Neuron (in vitro differentiated cells): Measurements from ENCODE around the gene OSBP2.

ENCODE experiments used
- H2AFZ ChIP-seq: one replicate; pipeline ENCODE4 v1.6.1; 2013; ENCODE audit warnings: low read depth, mild to moderate bottlenecking, inconsistent platforms, low read length, moderate library complexity
- H3K27me3 ChIP-seq: one replicate; pipeline ENCODE4 v1.6.1; 2013; ENCODE audit warnings: low read length; ENCODE audit not compliant: insufficient read depth
- H3K36me3 ChIP-seq: one replicate; pipeline ENCODE4 v1.6.1; 2013; ENCODE audit warnings: low read length; ENCODE audit not compliant: insufficient read depth
- H3K4me1 ChIP-seq: one replicate; pipeline ENCODE4 v1.6.1; 2013; ENCODE audit warnings: low read length; ENCODE audit not compliant: insufficient read depth
- H3K4me3 ChIP-seq: 2 replicates; pipeline ENCODE4 v1.5.1; 2013; ENCODE audit warnings: mild to moderate bottlenecking, low read length, moderate library complexity
- H3K9me3 ChIP-seq: one replicate; pipeline ENCODE4 v1.6.1; 2013; ENCODE audit warnings: low read length

Gene OSBP2

GRCh38 chr22:30694640-30695350 lies at the start of gene OSBP2:
Gene OSBP2, plus strand, starts transcription at chr22:30694874. Its CDS starts 36 bp downstream, at chr22:30694910.
- peaks cover 27% of the 10 kb centered on the region for H3K27me3 ChIP-seq
- no peaks in the 10 kb centered on the region for H3K9me3 ChIP-seq
- peak within 1 kb of the TSS; percentile 89 for H2AFZ ChIP-seq

DNA sequence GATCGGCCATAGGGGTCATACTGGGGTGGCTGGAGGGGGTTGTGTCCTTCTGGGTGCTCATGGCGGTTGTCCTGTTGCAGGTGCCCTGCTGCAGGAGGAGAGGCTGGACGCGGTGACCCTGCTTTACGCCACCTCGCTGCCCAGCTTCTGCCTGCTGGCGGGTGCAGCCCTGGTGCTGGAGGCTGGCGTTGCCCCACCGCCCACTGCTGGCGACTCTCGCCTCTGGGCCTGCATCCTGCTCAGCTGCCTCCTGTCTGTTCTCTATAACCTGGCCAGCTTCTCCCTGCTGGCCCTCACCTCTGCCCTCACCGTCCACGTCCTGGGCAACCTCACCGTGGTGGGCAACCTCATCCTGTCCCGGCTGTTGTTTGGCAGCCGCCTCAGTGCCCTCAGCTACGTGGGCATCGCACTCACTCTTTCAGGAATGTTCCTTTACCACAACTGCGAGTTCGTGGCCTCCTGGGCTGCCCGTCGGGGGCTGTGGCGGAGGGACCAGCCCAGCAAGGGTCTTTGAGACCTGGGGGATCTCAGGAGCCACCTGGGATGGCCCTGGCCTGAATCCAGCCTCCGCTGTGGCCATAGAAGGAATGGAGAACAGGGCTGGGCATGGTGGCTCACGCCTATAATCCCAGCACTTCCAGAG lies 48.0 kb upstream of the OSBP2 start:
- Histone ChIP-seq H3K4me3 (no peak overlapping the region), H3K36me3 (no peaks in the 10 kb centered on the region), H3K4me1 (no peaks in the 10 kb centered on the region), H2AFZ (no peak overlapping the region), H3K27me3 (no peaks in the 10 kb centered on the region), H3K9me3 (no peaks in the 10 kb centered on the region)

More at GRCh38 chr22:30694640-30695350, at the start of gene OSBP2:
- peaks cover 7% of the 10 kb centered on the region for H3K4me1 ChIP-seq
- no peaks in the 10 kb centered on the region for H3K36me3 ChIP-seq
- peak within 1 kb of the TSS; percentile 72 for H3K4me3 ChIP-seq

DNA sequence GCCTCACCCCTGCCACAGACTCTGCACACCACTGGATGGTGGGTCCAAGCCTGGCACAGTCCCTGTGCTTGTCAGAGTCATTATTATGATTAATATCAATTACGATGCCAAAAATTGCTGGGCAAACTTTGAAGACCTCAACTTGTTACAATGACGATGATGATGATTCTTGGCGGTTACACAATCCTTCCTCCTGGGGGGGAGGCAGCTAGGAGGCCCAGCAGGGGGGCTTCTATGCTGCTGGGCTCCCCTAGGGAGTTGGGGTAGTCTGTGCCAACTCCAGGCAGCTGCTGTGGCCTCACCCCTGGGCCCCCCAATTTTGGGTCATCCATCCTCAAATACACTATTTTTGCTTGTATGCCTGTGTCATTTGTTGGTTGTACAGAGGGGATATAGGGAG lies 47.1 kb upstream of the OSBP2 start:
- no peaks in the 10 kb centered on the region for H3K27me3 ChIP-seq
- no peak overlapping the region for H2AFZ ChIP-seq
- H3K36me3 ChIP-seq, result no peaks in the 10 kb centered on the region
- no peak overlapping the region for H3K4me3 ChIP-seq
- H3K9me3 ChIP-seq, result no peaks in the 10 kb centered on the region
- H3K4me1 ChIP-seq, result no peaks in the 10 kb centered on the region

GRCh38 chr22:30648825-30649224 lies 45.8 kb upstream of the OSBP2 start:
- H3K4me1 ChIP-seq, result no peaks in the 10 kb centered on the region
- H3K9me3 ChIP-seq, result no peaks in the 10 kb centered on the region
- no peaks in the 10 kb centered on the region for H3K36me3 ChIP-seq
- H3K27me3 ChIP-seq, result no peaks in the 10 kb centered on the region
- no peak overlapping the region for H2AFZ ChIP-seq
- no peak overlapping the region for H3K4me3 ChIP-seq

DNA sequence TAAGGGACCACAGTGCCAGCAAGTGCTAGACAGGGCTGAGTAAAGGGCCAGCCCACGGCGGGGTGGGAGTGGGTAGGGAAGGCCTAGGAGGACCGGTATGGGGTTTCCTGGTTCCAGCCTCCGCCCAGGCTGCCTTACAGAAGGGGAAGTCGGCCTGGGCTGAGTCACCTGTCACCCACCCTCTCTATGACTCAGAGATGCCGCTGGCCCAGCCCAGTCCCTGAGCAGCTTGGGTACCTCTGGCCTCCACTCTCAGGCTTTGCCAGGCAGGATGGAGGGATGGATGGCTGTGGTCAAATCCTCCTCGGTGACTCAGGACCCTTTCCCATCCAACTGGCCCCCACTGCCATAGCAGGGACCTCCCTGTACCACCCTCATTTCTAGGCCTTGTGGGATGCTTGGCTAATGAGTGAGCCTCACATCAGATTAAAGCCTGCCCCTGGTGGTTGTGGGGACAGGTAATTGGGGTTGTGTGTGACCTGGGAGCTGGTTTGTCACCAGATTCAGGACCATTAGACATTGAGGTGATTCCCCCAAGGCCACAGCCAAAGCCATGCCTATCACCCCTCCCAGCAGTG lies 45.2 kb upstream of the OSBP2 start:
- Histone ChIP-seq H3K4me1 (no peaks in the 10 kb centered on the region), H3K27me3 (no peaks in the 10 kb centered on the region), H2AFZ (no peak overlapping the region), H3K36me3 (no peaks in the 10 kb centered on the region), H3K4me3 (no peak overlapping the region), H3K9me3 (peaks cover 2% of the 10 kb centered on the region)

DNA sequence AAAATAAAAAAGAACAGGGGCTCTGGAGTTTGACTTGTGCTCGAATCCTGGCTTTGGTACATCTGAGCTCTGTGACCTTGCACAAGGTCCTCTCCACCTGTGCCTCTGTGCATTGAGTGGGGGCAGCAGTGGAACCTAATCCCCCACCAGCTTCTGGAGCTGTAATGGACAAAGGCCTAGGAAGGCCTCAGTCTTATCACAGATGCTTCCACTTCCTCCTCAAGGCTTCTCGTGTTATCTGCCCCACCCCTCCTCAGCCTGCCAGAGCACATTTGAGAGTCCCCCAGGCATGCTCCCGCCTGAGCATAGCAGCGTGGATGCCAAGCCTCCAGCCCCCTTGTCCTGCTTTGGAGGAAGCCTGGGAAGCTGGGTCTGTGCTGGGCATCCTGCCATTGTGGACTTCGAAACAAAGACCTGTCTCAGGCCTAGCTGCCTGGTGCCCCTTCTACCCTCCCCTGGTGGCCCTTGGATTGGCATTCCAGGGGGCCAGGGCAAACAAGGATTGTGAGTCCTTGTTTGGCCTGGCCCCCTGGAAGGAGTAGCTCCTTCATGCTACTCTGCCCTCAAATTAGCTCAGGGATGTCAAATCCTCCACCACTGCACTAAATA lies 44.1 kb upstream of the OSBP2 start:
- Histone ChIP-seq H3K4me3 (no peak overlapping the region), H3K4me1 (peaks cover under 1% of the 10 kb centered on the region), H3K36me3 (no peaks in the 10 kb centered on the region), H2AFZ (no peak overlapping the region), H3K9me3 (peaks cover 4% of the 10 kb centered on the region), H3K27me3 (no peaks in the 10 kb centered on the region)

DNA sequence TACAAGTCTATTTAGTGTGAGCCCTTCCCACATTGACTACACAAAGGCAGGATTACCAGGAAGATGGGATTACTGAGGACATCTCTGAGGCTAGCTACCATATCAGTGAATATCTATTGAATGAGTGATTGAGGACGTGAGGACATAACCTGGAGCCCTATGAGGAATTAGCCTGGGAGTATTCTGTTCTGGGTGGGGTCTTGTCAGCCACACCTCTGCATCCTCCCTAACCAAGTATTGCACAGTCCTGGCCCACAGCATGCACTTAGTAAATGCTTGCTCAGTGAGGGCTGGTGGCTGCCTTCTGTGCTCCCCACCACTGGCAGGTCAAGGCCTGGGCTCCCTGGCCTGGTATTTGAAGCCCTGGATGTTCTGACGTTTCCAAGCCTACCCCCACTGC lies 41.8 kb upstream of the OSBP2 start:
- peaks cover 4% of the 10 kb centered on the region for H3K9me3 ChIP-seq
- no peak overlapping the region for H3K4me3 ChIP-seq
- H2AFZ ChIP-seq, result no peak overlapping the region
- peaks cover 3% of the 10 kb centered on the region for H3K4me1 ChIP-seq
- H3K36me3 ChIP-seq, result no peaks in the 10 kb centered on the region
- H3K27me3 ChIP-seq, result no peaks in the 10 kb centered on the region

DNA sequence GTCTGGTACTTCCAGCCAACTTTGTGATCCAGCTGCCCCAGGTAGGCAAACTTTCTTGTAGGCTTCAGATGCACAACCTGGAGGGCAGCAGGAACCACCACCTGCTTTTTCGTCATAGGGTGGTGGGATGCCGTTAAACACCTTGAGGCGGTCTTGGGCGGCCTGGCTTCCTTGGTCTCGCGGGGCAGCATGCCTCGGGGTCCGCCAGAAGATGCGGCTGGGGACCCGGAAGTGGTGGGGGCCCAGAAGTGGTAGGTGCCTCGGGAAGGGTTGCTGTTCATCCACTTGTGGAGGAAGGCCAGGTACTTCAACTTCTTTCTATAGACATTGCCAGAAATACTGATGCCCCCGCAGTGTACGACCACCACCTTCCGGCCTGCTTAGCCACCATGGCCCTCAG lies 40.3 kb upstream of the OSBP2 start:
- H2AFZ ChIP-seq, result no peak overlapping the region

DNA sequence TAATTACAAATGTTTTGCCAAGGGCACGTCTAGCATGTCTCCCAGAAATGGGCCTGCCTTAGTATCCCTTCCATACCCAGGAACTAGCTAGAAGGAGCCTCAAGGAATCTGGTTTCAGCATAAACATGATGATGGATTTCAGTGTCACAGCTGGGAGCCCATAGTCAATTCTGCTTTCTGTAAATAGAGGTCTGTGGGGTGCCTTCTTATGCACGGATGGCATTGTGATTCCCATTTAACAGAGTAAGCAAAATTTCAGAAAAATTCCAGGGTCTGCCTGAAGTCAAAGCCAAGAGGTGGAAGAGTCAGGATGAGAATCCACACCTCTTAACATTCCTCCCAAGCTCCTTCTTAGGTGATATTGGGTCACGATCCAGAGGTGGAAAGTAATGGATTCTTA lies 39.1 kb upstream of the OSBP2 start:
- H3K27me3 ChIP-seq, result no peaks in the 10 kb centered on the region
- H2AFZ ChIP-seq, result no peak overlapping the region
- H3K4me1 ChIP-seq, result peaks cover 3% of the 10 kb centered on the region
- no peak overlapping the region for H3K4me3 ChIP-seq
- H3K9me3 ChIP-seq, result peaks cover 4% of the 10 kb centered on the region
- no peaks in the 10 kb centered on the region for H3K36me3 ChIP-seq

More for the DNA sequence above, 40.3 kb upstream of the OSBP2 start:
- H3K9me3 ChIP-seq, result peaks cover 4% of the 10 kb centered on the region
- no peaks in the 10 kb centered on the region for H3K27me3 ChIP-seq
- H3K4me3 ChIP-seq, result no peak overlapping the region
- H3K4me1 ChIP-seq, result peaks cover 3% of the 10 kb centered on the region
- no peaks in the 10 kb centered on the region for H3K36me3 ChIP-seq

DNA sequence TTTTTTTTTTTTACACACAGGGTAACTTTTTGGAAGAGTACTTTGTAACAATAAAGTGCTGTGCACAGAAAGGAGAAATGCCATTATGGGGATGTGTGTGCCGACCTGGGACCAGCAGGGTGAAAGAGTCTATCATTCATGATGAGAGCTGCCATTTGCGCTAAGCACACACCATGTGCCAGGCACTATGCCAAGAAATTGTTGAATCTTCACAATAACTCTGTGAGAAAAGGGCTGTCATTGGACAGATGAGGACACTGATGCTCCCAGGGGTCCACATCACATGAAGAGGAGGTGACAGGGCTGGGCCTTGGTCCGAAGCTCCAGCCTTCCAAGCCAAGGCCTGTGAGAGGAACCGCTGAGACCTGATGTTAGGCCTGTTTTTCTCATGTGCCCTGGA lies 32.6 kb upstream of the OSBP2 start:
- H3K27me3 ChIP-seq, result no peaks in the 10 kb centered on the region
- no peak overlapping the region for H2AFZ ChIP-seq
- H3K36me3 ChIP-seq, result no peaks in the 10 kb centered on the region
- H3K9me3 ChIP-seq, result no peaks in the 10 kb centered on the region
- H3K4me1 ChIP-seq, result peaks cover 5% of the 10 kb centered on the region
- H3K4me3 ChIP-seq, result no peak overlapping the region

- H2AFZ ChIP-seq, result no peak overlapping the region
- no peaks in the 10 kb centered on the region for H3K36me3 ChIP-seq
- H3K4me1 ChIP-seq, result peaks cover 13% of the 10 kb centered on the region
- H3K27me3 ChIP-seq, result peaks cover 4% of the 10 kb centered on the region
- no peak overlapping the region for H3K4me3 ChIP-seq
- H3K9me3 ChIP-seq, result no peaks in the 10 kb centered on the region
Measured at GRCh38 chr22:30664798-30665197, 29.9 kb upstream of the OSBP2 start.

DNA sequence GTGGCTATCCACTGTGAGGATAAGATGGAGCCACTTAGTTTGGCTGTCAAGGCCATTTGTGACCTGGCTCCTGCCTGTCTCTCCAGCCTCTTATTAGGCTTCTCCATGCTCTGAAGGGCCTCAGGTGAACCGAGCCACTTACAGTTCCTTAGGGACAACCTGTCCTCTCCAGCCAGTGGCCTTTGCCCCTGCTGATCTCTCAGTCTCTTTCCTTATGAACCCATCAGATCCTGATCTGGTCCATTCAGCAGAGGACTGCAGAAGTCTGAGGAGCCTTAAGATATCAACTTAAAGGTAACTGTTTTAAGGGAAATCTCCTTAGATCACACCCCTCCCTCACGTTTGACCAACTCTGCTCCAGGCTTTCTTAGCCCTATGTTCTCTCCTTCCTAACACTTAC lies 29.4 kb upstream of the OSBP2 start:
- H2AFZ ChIP-seq, result no peak overlapping the region
- H3K9me3 ChIP-seq, result no peaks in the 10 kb centered on the region
- H3K4me1 ChIP-seq, result peaks cover 13% of the 10 kb centered on the region
- peaks cover 4% of the 10 kb centered on the region for H3K27me3 ChIP-seq
- no peak overlapping the region for H3K4me3 ChIP-seq
- no peaks in the 10 kb centered on the region for H3K36me3 ChIP-seq

- no peaks in the 10 kb centered on the region for H3K9me3 ChIP-seq
- H3K27me3 ChIP-seq, result peaks cover 4% of the 10 kb centered on the region
- no peak overlapping the region for H3K4me3 ChIP-seq
- no peak overlapping the region for H2AFZ ChIP-seq
- peaks cover 13% of the 10 kb centered on the region for H3K4me1 ChIP-seq
- H3K36me3 ChIP-seq, result no peaks in the 10 kb centered on the region
Measured at GRCh38 chr22:30665786-30666185, 28.9 kb upstream of the OSBP2 start.
